ENCODE results near the gene HSPA12B. TPM values are rescaled to one million over a fixed set of nuclear protein-coding genes. Genes with fewer than 3 reads are reported as not detected.
A peak's percentile ranks its signal among the peaks of the same experiment; 100 is the strongest.

Gene HSPA12B
- 10 to 100 TPM; 12.7 to 30.9 (median 18.7) TPM for total RNA-seq

DNA sequence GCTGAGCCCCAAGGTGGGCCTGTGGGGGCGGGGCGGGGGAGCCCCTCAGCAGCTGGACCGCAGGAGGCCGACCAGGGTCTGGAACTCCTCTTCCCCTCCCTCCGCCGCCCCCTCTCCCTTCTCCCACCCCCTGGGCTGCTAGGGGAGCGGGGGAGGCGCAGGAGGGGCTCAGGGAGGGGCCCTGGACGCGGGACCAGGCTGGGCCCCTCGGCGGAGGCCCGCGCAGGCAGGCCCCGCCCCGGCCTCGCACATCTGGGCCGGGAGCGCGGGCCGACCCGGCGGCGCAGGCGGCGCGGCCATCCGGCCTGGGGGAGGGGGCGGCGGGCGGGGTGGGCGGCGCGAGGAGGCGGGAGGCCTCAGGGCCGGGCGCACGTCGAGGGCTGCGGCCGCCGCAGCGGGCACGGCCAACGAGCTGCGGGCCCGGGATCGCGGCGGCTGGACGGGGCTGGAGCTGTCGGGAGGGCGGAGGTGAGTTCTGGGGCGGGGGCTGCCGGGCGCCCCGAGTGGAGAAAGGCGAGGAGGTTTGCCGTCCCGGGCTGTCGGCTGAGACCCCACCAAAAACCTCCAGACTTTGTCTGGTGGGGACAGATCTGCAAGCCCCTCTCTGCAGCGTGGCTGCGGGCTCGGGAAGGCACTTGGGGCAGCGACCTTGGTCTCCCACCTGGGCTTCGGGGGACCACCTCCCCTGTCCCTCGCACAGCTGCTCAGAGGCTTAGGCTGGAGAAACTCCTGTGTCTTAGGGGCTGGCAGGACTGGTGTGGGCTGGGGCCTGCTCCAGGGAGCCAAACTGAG, at the start of gene HSPA12B:
Gene HSPA12B (plus strand): TSS at position 359 of the 792 bp plus-strand sequence. CDS start 5,990 bp downstream, outside the sequence.
- TF ChIP-seq CTCF (IDR thresholded peaks at IDR 0.05) (no peak), POLR2A (IDR thresholded peaks at IDR 0.05) (no peak), EP300 (IDR thresholded peaks at IDR 0.05) (no peak)
- Histone ChIP-seq H3K4me1 (peaks cover 0 to 44% (median 5%) of the 10 kb centered on the region in 4 donors), H3K27ac (peak within 1 kb of the TSS; percentile 15 to 80 (median 47)), H3K9me3 (no peaks in the 10 kb centered on the region), H3K36me3 (no peaks in the 10 kb centered on the region), H3K27me3 (peaks cover 0 to 11% of the 10 kb centered on the region in 2 donors), H3K4me3 (peak within 1 kb of the TSS; percentile 26 to 56 (median 32))
- 7 to 26% methylated on average over 3 to 14 of the region's 67 CpGs for WGBS, 2 donors
- DNase-seq (ENCODE audit: low spot score in 2 of 2): no peak

DNA sequence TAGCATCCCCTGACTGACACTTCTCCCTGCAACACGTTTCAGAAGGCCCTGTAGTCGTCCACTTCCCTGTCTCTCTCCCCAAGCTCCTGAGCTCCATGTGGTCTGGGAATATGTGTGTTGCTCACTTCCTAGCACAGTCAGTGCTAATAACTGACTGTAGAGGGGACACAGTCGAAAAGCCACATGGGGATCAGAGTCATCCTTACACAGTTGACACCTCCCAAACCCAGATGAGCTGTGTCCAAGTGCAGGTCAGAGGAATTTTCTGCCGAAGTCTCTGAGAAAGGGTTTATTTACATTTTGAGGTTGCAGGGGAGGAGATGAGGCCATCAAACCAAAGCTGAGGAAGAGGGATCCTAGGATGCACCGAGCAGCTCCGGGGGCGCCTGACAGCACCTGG, 47.1 kb upstream of the HSPA12B start:
- Histone ChIP-seq H3K27me3 (peaks cover 0 to 14% of the 10 kb centered on the region in 2 donors), H3K4me1 (peaks cover 0 to 47% (median 20%) of the 10 kb centered on the region in 4 donors), H3K4me3 (no peak overlapping the region), H3K36me3 (no peaks in the 10 kb centered on the region), H3K9me3 (no peaks in the 10 kb centered on the region), H3K27ac (no peak overlapping the region)
- TF ChIP-seq CTCF (IDR thresholded peaks at IDR 0.05): no peak
- no peak for TF ChIP-seq EP300 (IDR thresholded peaks at IDR 0.05)
- no peak for TF ChIP-seq POLR2A (IDR thresholded peaks at IDR 0.05)
- WGBS, 2 donors: 52 to 69% methylated on average over 7 of the region's 7 CpGs
- no peak for DNase-seq (ENCODE audit: low spot score in 2 of 2)

DNA sequence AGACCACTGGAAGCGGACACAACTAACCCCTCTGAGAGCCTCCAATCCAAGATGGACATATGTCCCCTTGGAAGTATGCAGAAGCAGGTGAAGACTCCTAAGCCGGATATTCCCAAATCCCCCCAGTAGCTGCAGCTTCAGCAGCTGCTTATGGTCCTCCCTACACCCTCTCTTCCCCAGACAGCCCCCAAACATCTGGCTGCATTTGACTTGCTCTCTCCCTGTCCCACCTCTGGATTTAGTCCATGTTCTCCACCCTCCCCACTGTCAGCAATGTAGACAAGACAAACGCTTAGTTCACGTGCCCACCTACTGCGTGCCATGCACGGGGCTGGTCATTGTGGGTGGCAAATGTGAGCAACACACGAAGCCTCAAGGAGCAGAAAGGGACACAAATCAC, 46.1 kb upstream of the HSPA12B start:
- 56 to 59% methylated on average over 7 of the region's 7 CpGs for WGBS, 2 donors
- Histone ChIP-seq H3K4me1 (peaks cover 0 to 36% (median 16%) of the 10 kb centered on the region in 4 donors), H3K36me3 (no peaks in the 10 kb centered on the region), H3K9me3 (no peaks in the 10 kb centered on the region), H3K27me3 (peaks cover 0 to 4% of the 10 kb centered on the region in 2 donors), H3K27ac (peak overlapping the region; percentile 35 to 88 (median 60)), H3K4me3 (no peak overlapping the region)
- TF ChIP-seq EP300 (IDR thresholded peaks at IDR 0.05) (no peak), POLR2A (IDR thresholded peaks at IDR 0.05) (no peak), CTCF (IDR thresholded peaks at IDR 0.05) (no peak)
- DNase-seq (ENCODE audit: low spot score in 2 of 2): no peak

DNA sequence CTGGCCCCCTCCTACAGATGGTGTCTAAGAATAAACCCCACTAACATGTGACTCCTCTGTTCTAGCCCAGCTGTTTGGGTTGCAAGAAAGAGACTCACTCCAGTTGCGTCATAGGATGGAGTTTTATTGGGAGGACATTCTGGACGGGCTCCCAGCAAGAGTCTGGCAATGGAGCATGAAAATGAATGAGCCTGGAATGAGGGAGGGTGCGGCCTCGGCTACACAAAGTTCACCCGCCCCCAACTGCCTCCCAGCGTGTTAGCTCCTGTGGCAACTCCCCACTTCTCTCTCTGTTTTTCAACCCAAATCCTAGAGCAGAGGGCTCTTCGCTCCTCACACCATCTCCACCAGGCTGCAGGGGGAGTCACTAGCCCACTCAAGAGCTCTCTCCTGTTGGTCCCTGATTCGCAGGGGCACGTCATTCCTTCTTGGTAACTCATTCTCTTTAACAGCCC, 45.6 kb upstream of the HSPA12B start:
- no peaks in the 10 kb centered on the region for H3K9me3 ChIP-seq
- DNase-seq (ENCODE audit: low spot score in 2 of 2): peak; percentile 76 to 91
- 15 to 24% methylated on average over 8 to 9 of the region's 9 CpGs for WGBS, 2 donors
- peak; percentile 70 to 89 for TF ChIP-seq EP300 (IDR thresholded peaks at IDR 0.05)
- no peak for TF ChIP-seq POLR2A (IDR thresholded peaks at IDR 0.05)
- peaks cover 0 to 31% (median 14%) of the 10 kb centered on the region in 4 donors for H3K4me1 ChIP-seq
- H3K4me3 ChIP-seq: no peak overlapping the region
- H3K36me3 ChIP-seq: no peaks in the 10 kb centered on the region
- peak overlapping the region; percentile 35 to 88 (median 62) for H3K27ac ChIP-seq
- no peaks in the 10 kb centered on the region for H3K27me3 ChIP-seq

- no peaks in the 10 kb centered on the region for H3K36me3 ChIP-seq
- H3K4me1 ChIP-seq: peaks cover 0 to 24% (median 12%) of the 10 kb centered on the region in 4 donors
- whole genome bisulfite sequencing, 2 donors: 61 to 65% methylated on average over 2 of the region's 2 CpGs
- TF ChIP-seq POLR2A (IDR thresholded peaks at IDR 0.05) (no peak), EP300 (IDR thresholded peaks at IDR 0.05) (no peak)
- H3K27me3 ChIP-seq: no peaks in the 10 kb centered on the region
- H3K4me3 ChIP-seq: no peak overlapping the region
- H3K27ac ChIP-seq: peak overlapping the region in 3 of 4 donors; percentile 28 to 82 (median 81)
- H3K9me3 ChIP-seq: no peaks in the 10 kb centered on the region
- peak in 1 of 2 donors; percentile 50 for DNase-seq (ENCODE audit: low spot score in 2 of 2)
Observed at GRCh38 chr20:3687655-3688054, 44.8 kb upstream of the HSPA12B start.

DNA sequence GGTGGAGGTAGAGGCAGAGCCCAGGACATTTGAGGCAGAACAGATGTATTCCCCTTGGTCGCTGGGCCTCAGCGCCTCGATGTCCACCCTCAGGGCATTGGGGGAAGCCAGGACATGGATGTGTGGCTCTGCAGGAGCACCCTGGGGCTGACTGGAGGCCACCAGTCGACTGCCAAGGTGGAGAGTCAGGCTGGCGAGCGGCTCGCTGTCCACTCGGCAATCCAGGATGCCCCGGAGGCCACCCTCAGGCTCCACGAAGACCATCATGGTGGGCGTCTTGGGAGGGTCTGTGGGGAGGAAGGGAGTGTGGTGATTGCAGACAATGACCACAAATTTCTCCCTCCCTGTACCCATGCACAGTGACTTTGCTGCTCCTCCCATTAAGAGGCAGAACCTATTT, 42.5 kb upstream of the HSPA12B start:
- Histone ChIP-seq H3K36me3 (no peaks in the 10 kb centered on the region), H3K27ac (no peak overlapping the region), H3K27me3 (no peaks in the 10 kb centered on the region), H3K4me1 (peaks cover 0 to 24% (median 12%) of the 10 kb centered on the region in 4 donors), H3K4me3 (no peak overlapping the region), H3K9me3 (no peaks in the 10 kb centered on the region)
- TF ChIP-seq CTCF (IDR thresholded peaks at IDR 0.05) (no peak), EP300 (IDR thresholded peaks at IDR 0.05) (no peak), POLR2A (IDR thresholded peaks at IDR 0.05) (no peak)
- 90 to 93% methylated on average over 2 to 11 of the region's 11 CpGs for WGBS, 2 donors
- DNase-seq (ENCODE audit: low spot score in 2 of 2): no peak
